Measurements from ENCODE around the gene CFAP46. TPM values are rescaled to one million over a fixed set of nuclear protein-coding genes. Genes with fewer than 3 reads are reported as not detected.

The CFAP46 gene
- total and polyA plus RNA-seq, 10 of the 15 experiments (the other 5 are each of a cell fraction or from before 2014, with no cell fraction given): 0.01 to 0.18 (median 0.03) TPM; not detected in 7

- TF ChIP-seq MLLT1 (IDR thresholded peaks at IDR 0.05): no peak
- TF ChIP-seq, protein P1, sequence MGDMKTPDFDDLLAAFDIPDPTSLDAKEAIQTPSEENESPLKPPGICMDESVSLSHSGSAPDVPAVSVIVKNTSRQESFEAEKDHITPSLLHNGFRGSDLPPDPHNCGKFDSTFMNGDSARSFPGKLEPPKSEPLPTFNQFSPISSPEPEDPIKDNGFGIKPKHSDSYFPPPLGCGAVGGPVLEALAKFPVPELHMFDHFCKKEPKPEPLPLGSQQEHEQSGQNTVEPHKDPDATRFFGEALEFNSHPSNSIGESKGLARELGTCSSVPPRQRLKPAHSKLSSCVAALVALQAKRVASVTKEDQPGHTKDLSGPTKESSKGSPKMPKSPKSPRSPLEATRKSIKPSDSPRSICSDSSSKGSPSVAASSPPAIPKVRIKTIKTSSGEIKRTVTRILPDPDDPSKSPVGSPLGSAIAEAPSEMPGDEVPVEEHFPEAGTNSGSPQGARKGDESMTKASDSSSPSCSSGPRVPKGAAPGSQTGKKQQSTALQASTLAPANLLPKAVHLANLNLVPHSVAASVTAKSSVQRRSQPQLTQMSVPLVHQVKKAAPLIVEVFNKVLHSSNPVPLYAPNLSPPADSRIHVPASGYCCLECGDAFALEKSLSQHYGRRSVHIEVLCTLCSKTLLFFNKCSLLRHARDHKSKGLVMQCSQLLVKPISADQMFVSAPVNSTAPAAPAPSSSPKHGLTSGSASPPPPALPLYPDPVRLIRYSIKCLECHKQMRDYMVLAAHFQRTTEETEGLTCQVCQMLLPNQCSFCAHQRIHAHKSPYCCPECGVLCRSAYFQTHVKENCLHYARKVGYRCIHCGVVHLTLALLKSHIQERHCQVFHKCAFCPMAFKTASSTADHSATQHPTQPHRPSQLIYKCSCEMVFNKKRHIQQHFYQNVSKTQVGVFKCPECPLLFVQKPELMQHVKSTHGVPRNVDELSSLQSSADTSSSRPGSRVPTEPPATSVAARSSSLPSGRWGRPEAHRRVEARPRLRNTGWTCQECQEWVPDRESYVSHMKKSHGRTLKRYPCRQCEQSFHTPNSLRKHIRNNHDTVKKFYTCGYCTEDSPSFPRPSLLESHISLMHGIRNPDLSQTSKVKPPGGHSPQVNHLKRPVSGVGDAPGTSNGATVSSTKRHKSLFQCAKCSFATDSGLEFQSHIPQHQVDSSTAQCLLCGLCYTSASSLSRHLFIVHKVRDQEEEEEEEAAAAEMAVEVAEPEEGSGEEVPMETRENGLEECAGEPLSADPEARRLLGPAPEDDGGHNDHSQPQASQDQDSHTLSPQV (IDR thresholded peaks at IDR 0.05): no peak
- TF ChIP-seq ESRRA (IDR thresholded peaks at IDR 0.05; ENCODE audit: low read length): no peak
- TF ChIP-seq SP1 (IDR thresholded peaks at IDR 0.05; ENCODE audit: low read depth, low read length): no peak
- TF ChIP-seq, protein P2, sequence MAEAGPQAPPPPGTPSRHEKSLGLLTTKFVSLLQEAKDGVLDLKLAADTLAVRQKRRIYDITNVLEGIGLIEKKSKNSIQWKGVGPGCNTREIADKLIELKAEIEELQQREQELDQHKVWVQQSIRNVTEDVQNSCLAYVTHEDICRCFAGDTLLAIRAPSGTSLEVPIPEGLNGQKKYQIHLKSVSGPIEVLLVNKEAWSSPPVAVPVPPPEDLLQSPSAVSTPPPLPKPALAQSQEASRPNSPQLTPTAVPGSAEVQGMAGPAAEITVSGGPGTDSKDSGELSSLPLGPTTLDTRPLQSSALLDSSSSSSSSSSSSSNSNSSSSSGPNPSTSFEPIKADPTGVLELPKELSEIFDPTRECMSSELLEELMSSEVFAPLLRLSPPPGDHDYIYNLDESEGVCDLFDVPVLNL (IDR thresholded peaks at IDR 0.05; ENCODE audit: low read depth, low read length): no peak
- TF ChIP-seq MXI1 (IDR thresholded peaks at IDR 0.05; ENCODE audit: low read depth, low read length): no peak
- TF ChIP-seq POLR2AphosphoS2 (IDR thresholded peaks at IDR 0.05; ENCODE audit: low read depth, low read length): no peak
- TF ChIP-seq ZNF217 (IDR thresholded peaks at IDR 0.05): no peak
These were observed 69.0 kb downstream of the CFAP46 start (continued) for GRCh38 chr10:132873395-132873794.
